GM06990 (cell line): ENCODE results near the gene BMERB1.
"Not testable (repeated sequence)": the region's sequence is repeated elsewhere in the genome, so short reads cannot be mapped to it uniquely, and the experiment has no call there.

Experiments used
- DNase-seq: peaks from one replicate; pipeline ENCODE4 v3.0.0-alpha.2; 2011; ENCODE audit not compliant: insufficient read length; ENCODE audit errors: extremely low read depth
- H3K27me3 ChIP-seq: replicated peaks from 2 replicates; pipeline ENCODE4 v1.6.0; 2011; ENCODE audit warnings: low read length; ENCODE audit not compliant: control insufficient read depth, insufficient read depth
- H3K36me3 ChIP-seq: 2 replicates; pipeline ENCODE4 v1.5.1; 2011; ENCODE audit warnings: low read length; ENCODE audit not compliant: control insufficient read depth, insufficient read depth
- H3K4me3 ChIP-seq: replicated peaks from 2 replicates; pipeline ENCODE4 v1.5.1; 2011; ENCODE audit warnings: low read depth, mild to moderate bottlenecking, control low read depth, low read length
- CTCF ChIP-seq: IDR thresholded peaks from 2 replicates; pipeline ENCODE4 v1.5.1; 2011; ENCODE audit warnings: low read length, control low read depth, mild to moderate bottlenecking, inconsistent platforms; ENCODE audit not compliant: insufficient read depth, poor library complexity, severe bottlenecking

Gene BMERB1

DNA sequence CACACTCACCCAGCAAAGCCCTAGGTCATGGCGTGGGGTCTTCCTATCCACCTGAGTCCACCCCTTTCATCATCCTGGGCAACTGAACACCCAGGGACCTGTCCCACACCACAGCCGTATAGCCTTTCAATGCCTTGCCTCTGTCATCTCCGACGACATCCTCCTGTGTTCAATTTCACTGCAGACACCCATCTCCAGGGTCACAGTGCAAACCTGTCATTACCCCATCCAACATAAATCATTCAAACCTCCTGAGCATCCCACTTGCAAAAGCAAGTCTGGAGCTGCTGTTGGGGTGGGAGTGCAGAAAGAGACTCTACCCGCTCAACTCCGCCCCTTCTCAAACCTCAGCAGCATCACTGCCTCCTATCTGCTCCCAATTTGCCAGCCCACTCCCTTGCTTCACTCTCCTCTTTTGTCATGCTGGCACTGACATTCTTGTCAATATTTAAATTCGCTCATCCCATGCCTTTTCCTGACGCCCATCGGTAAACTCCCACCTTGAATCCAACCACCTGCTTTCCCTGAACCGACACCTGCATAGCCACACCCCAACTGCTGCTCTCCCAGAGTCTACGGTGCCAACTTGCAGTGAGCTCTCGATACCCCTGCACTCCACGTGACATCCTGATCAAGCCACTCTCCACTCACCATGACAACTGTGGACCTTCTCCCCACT, 171.6 kb downstream of the BMERB1 start:
- no peak for TF ChIP-seq CTCF
- no peak for DNase-seq
- Histone ChIP-seq H3K36me3 (peaks cover 38% of the 10 kb centered on the region), H3K4me3 (no peak overlapping the region), H3K27me3 (no peaks in the 10 kb centered on the region)

- DNase-seq: no peak
Measured at GRCh38 chr16:15606518-15607220, 172.3 kb downstream of the BMERB1 start.

GRCh38 chr16:15607221-15607699, 172.9 kb downstream of the BMERB1 start:
- H3K36me3 ChIP-seq: peaks cover 34% of the 10 kb centered on the region
- H3K27me3 ChIP-seq, H3K4me3 ChIP-seq: not testable (repeated sequence)

More at GRCh38 chr16:15606518-15607220, 172.3 kb downstream of the BMERB1 start:
- TF ChIP-seq CTCF: no peak
- Histone ChIP-seq H3K36me3 (peaks cover 34% of the 10 kb centered on the region), H3K4me3 (no peak overlapping the region), H3K27me3 (no peaks in the 10 kb centered on the region)

DNA sequence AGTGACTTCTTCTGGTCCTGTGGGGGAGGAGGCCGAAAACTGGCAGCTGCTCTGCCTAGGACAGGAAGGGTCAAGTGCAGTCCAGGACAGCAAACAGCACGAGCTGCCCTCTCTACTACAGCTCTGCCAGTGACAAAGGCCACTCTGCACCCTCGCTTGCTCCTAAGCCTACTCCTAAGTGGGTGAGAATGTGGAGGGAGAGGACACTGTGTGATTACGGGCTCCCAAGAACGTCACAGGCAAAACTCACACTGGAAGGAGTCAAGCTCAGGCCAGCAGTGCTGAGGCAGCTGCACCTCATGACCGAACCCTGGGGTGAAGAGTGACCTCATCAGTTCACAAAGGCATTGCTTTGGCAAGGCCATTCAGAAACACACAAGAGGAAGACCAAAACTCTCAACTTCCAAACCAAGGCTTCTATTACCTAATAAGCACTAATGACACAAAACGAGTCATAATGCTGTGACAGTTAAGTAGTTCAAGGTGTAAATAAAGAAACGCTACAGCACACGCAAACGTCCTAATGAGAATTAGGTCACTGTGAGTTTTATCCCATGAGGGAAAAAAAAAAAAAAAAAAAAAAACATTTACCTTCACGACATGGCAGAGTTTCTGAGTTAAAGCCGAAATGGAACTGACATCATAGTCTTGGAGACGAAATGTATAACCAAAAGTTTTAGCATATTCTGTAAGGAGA, 173.5 kb downstream of the BMERB1 start:
- DNase-seq: no peak
- Histone ChIP-seq H3K36me3 (peaks cover 36% of the 10 kb centered on the region), H3K27me3 (no peaks in the 10 kb centered on the region), H3K4me3 (no peak overlapping the region)
- TF ChIP-seq CTCF: no peak

More at GRCh38 chr16:15607221-15607699, 172.9 kb downstream of the BMERB1 start:
- not testable (repeated sequence) for DNase-seq

- H3K4me3 ChIP-seq: no peak overlapping the region
- no peaks in the 10 kb centered on the region for H3K27me3 ChIP-seq
- DNase-seq: no peak
- no peak for TF ChIP-seq CTCF
- peaks cover 36% of the 10 kb centered on the region for H3K36me3 ChIP-seq
Measured at GRCh38 chr16:15608398-15609285, 174.3 kb downstream of the BMERB1 start.
